GM18511 (cell line): ENCODE data around the gene AFAP1L2.
A peak's percentile ranks its signal among the peaks of the same experiment; 100 is the strongest.

Source experiments
- ATAC-seq: cut with Tn5 transposase; IDR thresholded peaks from one replicate; pipeline ENCODE4 v1.9.1; 2021; ENCODE audit warnings: mild to moderate bottlenecking, moderate library complexity; ENCODE audit not compliant: unreplicated experiment

Gene AFAP1L2

GRCh38 chr10:114315566-114316420, 88.5 kb downstream of the AFAP1L2 start:
- no peak for ATAC-seq

GRCh38 chr10:114313866-114314265, 90.4 kb downstream of the AFAP1L2 start:
- ATAC-seq, result no peak

- ATAC-seq, result no peak
Measured at GRCh38 chr10:114313139-114313538, 91.2 kb downstream of the AFAP1L2 start.

GRCh38 chr10:114311496-114312209, 92.6 kb downstream of the AFAP1L2 start:
- ATAC-seq, result no peak

GRCh38 chr10:114311023-114311422, 93.3 kb downstream of the AFAP1L2 start:
- no peak for ATAC-seq

GRCh38 chr10:114310346-114310745, 94.0 kb downstream of the AFAP1L2 start:
- ATAC-seq, result no peak

GRCh38 chr10:114309364-114309651, 95.0 kb downstream of the AFAP1L2 start:
- ATAC-seq, result no peak

- ATAC-seq, result no peak
Measured at GRCh38 chr10:114308531-114309363, 95.6 kb downstream of the AFAP1L2 start.

GRCh38 chr10:114307731-114308130, 96.6 kb downstream of the AFAP1L2 start:
- no peak for ATAC-seq

- ATAC-seq, result no peak
Measured at GRCh38 chr10:114306116-114306973, 98.0 kb downstream of the AFAP1L2 start.

- no peak for ATAC-seq
Measured at GRCh38 chr10:114305521-114305925, 98.8 kb downstream of the AFAP1L2 start.

- ATAC-seq, result peak; percentile 82
Measured at GRCh38 chr10:114304571-114305421, 99.5 kb downstream of the AFAP1L2 start.

- ATAC-seq, result peak; percentile 88
Measured at GRCh38 chr10:114304017-114304570, 100.2 kb downstream of the AFAP1L2 start.

GRCh38 chr10:114303556-114303955, 100.7 kb downstream of the AFAP1L2 start:
- ATAC-seq, result peak; percentile 1

GRCh38 chr10:114301951-114302710, 102.2 kb downstream of the AFAP1L2 start:
- ATAC-seq, result no peak

- no peak for ATAC-seq
Measured at GRCh38 chr10:114301177-114301576, 103.1 kb downstream of the AFAP1L2 start.

GRCh38 chr10:114300036-114300645, 104.2 kb downstream of the AFAP1L2 start:
- ATAC-seq, result no peak

GRCh38 chr10:114297136-114297705, 107.1 kb downstream of the AFAP1L2 start:
- ATAC-seq, result no peak
